Fibroblast of pulmonary artery (primary cell): Measurements from ENCODE around the gene TRIM58.

Experiments used
- DNase-seq: peaks from one replicate; pipeline ENCODE4 v3.0.0-alpha.2; 2010; ENCODE audit warnings: low read depth
- H3K4me3 ChIP-seq: replicated peaks from 2 replicates; pipeline ENCODE4 v1.5.1; 2011; ENCODE audit warnings: low read depth, mild to moderate bottlenecking, control low read depth, low read length, moderate library complexity
- CTCF ChIP-seq: IDR thresholded peaks from 2 replicates; pipeline ENCODE4 v1.5.1; 2011; ENCODE audit warnings: mild to moderate bottlenecking, control low read depth, low read length, inconsistent platforms; ENCODE audit errors: missing control alignments

Gene TRIM58

GRCh38 chr1:247883346-247883745 is 26.4 kb downstream of the TRIM58 start:
- no peak overlapping the region for H3K4me3 ChIP-seq
- no peak for TF ChIP-seq CTCF
- DNase-seq = no peak

- TF ChIP-seq CTCF = no peak
- no peak for DNase-seq
These were observed 27.9 kb downstream of the TRIM58 start for GRCh38 chr1:247884797-247885413.

GRCh38 chr1:247895163-247895637 is 38.2 kb downstream of the TRIM58 start, which contains the start of gene OR2W3:
Gene OR2W3 (plus strand): TSS chr1:247895587. CDS start chr1:247895587, 0 bp downstream.
- H3K4me3 ChIP-seq = no peak within 1 kb of the TSS
- no peak for TF ChIP-seq CTCF
- DNase-seq = no peak

More at GRCh38 chr1:247884797-247885413, 27.9 kb downstream of the TRIM58 start:
- H3K4me3 ChIP-seq = no peak overlapping the region

- DNase-seq = no peak
- TF ChIP-seq CTCF = no peak
- no peak overlapping the region for H3K4me3 ChIP-seq
These were observed 39.0 kb downstream of the TRIM58 start for GRCh38 chr1:247895976-247896375.

- no peak overlapping the region for H3K4me3 ChIP-seq
- no peak for TF ChIP-seq CTCF
- no peak for DNase-seq
These were observed 47.1 kb downstream of the TRIM58 start for GRCh38 chr1:247904122-247904521.

- no peak for DNase-seq
- no peak for TF ChIP-seq CTCF
- H3K4me3 ChIP-seq = no peak overlapping the region
These were observed 48.2 kb downstream of the TRIM58 start for GRCh38 chr1:247905181-247905580.
